IMR-90 (cell line): Measurements from ENCODE around the gene GPR39. TPM values are rescaled to one million over a fixed set of nuclear protein-coding genes. Genes with fewer than 3 reads are reported as not detected.
A peak's percentile ranks its signal among the peaks of the same experiment; 100 is the strongest.

ENCODE experiments used
- ATAC-seq: fragments of 200-7000 bp; cut with Tn5 transposase; 2 replicates; pipeline ENCODE4 v1.9.1; 2020; ENCODE audit warnings: low read depth, mild to moderate bottlenecking, moderate library complexity
- BruUV-seq: library from RNA; stranded (reverse); fragments of 400-500 nt; replicated peaks from 2 replicates; lab custom pipeline; 2021; lab: Mats Ljungman, UMichigan
- CTCF ChIA-PET: fragments of 300-600 bp; formaldehyde crosslinking; extraction: SDS; loops from one replicate; lab custom pipeline; 2021; ENCODE audit warnings: antibody characterized with exemption; lab: Yijun Ruan, JAX
- POLR2A ChIA-PET: fragments of 300-600 bp; sonication (Branson Sonifier 250); formaldehyde crosslinking; loops from one replicate; lab custom pipeline; 2022; ENCODE audit warnings: antibody characterized with exemption; ENCODE audit not compliant: unreplicated experiment; lab: Charles Lee
- DNase-seq: peaks from one replicate; pipeline ENCODE4 v3.0.0; 2013
- H2AFZ ChIP-seq: replicated peaks from 2 replicates; pipeline ENCODE3; 2013; ENCODE audit warnings: low read length, mild to moderate bottlenecking; ENCODE audit not compliant: poor library complexity
- H2AK5ac ChIP-seq: 2 replicates; pipeline ENCODE4 v1.6.1; 2013; ENCODE audit warnings: low read depth, low read length, inconsistent platforms
- H2AK9ac ChIP-seq: replicated peaks from 2 replicates; pipeline ENCODE3; 2013; ENCODE audit warnings: mild to moderate bottlenecking, low read depth, low read length, moderate library complexity; ENCODE audit not compliant: poor library complexity
- H2BK120ac ChIP-seq: 2 replicates; pipeline ENCODE4 v1.6.1; 2013; ENCODE audit warnings: low read depth, low read length, inconsistent platforms
- H2BK15ac ChIP-seq: 3 replicates; pipeline ENCODE4 v1.6.1; 2013; ENCODE audit warnings: low read depth, low read length, inconsistent platforms
- H2BK20ac ChIP-seq: 2 replicates; pipeline ENCODE4 v1.6.1; 2013; ENCODE audit warnings: low read depth, mild to moderate bottlenecking, inconsistent platforms, low read length, moderate library complexity
- H2BK5ac ChIP-seq: 2 replicates; pipeline ENCODE4 v1.6.1; 2013; ENCODE audit warnings: mild to moderate bottlenecking, low read depth, low read length, inconsistent platforms; ENCODE audit not compliant: poor library complexity, severe bottlenecking
- H3K14ac ChIP-seq: replicated peaks from 2 replicates; pipeline ENCODE4 v1.6.1; 2013; ENCODE audit warnings: low read depth, low read length, inconsistent platforms
- H3K18ac ChIP-seq: 2 replicates; pipeline ENCODE4 v1.6.1; 2013; ENCODE audit warnings: low read depth, low read length, control low read depth
- H3K23ac ChIP-seq: 2 replicates; pipeline ENCODE4 v1.6.1; 2013; ENCODE audit warnings: low read depth, low read length, inconsistent platforms
- H3K27ac ChIP-seq: 2 replicates; pipeline ENCODE4 v1.5.1; 2013; ENCODE audit warnings: mild to moderate bottlenecking, control low read depth, low read length; ENCODE audit not compliant: insufficient read depth
- H3K27me3 ChIP-seq: 2 replicates; pipeline ENCODE4 v1.6.1; 2013; ENCODE audit warnings: low read length; ENCODE audit not compliant: control insufficient read depth, insufficient read depth
- H3K36me3 ChIP-seq: 2 replicates; pipeline ENCODE4 v1.6.1; 2013; ENCODE audit warnings: low read length, mixed read lengths; ENCODE audit not compliant: control insufficient read depth, insufficient read depth
- H3K4ac ChIP-seq: 2 replicates; pipeline ENCODE4 v1.6.1; 2013; ENCODE audit warnings: low read depth, low read length, inconsistent platforms
- H3K4me1 ChIP-seq: 2 replicates; pipeline ENCODE4 v1.6.1; 2013; ENCODE audit warnings: low read length, mixed read lengths; ENCODE audit not compliant: control insufficient read depth, insufficient read depth
- H3K4me2 ChIP-seq: 2 replicates; pipeline ENCODE4 v1.6.1; 2013; ENCODE audit warnings: low read depth, mild to moderate bottlenecking, control low read depth, low read length, moderate library complexity
- H3K4me3 ChIP-seq: 2 replicates; pipeline ENCODE4 v1.5.1; 2013; ENCODE audit warnings: low read depth, mild to moderate bottlenecking, control low read depth, low read length, moderate library complexity; ENCODE audit not compliant: insufficient read depth
- H3K56ac ChIP-seq: 2 replicates; pipeline ENCODE4 v1.6.1; 2013; ENCODE audit warnings: low read length, inconsistent platforms; ENCODE audit not compliant: insufficient read depth; ENCODE audit errors: extremely low read depth
- H3K79me1 ChIP-seq, 2 experiments: 2 replicates each; pipeline ENCODE4 v1.6.1; 2013; ENCODE audit warnings: low read length in 2 of 2, inconsistent platforms in 1 of 2, low read depth in 1 of 2
- H3K9ac ChIP-seq: 2 replicates; pipeline ENCODE4 v1.6.1; 2013; ENCODE audit warnings: low read depth, low read length, control low read depth
- H3K9me1 ChIP-seq: 2 replicates; pipeline ENCODE4 v1.6.1; 2013; ENCODE audit warnings: low read length, inconsistent platforms; ENCODE audit not compliant: insufficient read depth
- H3K9me3 ChIP-seq: 2 replicates; pipeline ENCODE4 v1.6.1; 2013; ENCODE audit warnings: low read length; ENCODE audit not compliant: control insufficient read depth, insufficient read depth
- H4K20me1 ChIP-seq: 2 replicates; pipeline ENCODE4 v1.6.1; 2013; ENCODE audit warnings: low read length, inconsistent platforms; ENCODE audit not compliant: insufficient read depth
- H4K5ac ChIP-seq: 2 replicates; pipeline ENCODE4 v1.6.1; 2013; ENCODE audit warnings: mild to moderate bottlenecking, low read depth, low read length, control low read depth
- H4K8ac ChIP-seq, 2 experiments: 2 replicates each; pipeline ENCODE4 v1.6.1; 2013; ENCODE audit warnings: low read depth in 2 of 2, low read length in 2 of 2, control low read depth in 1 of 2, inconsistent platforms in 1 of 2
- H4K91ac ChIP-seq: 2 replicates; pipeline ENCODE4 v1.6.1; 2013; ENCODE audit warnings: low read depth, low read length, inconsistent platforms; ENCODE audit not compliant: insufficient read depth
- FOS ChIP-seq: fragments of 150-350 bp; IDR thresholded peaks from 2 replicates; pipeline ENCODE4 v1.6.1; 2016; ENCODE audit warnings: low read depth, low read length
- MAFK ChIP-seq: IDR thresholded peaks from 2 replicates; pipeline ENCODE4 v1.6.1; 2012; ENCODE audit warnings: low read depth, low read length, improper control_type of control experiment
- RAD21 ChIP-seq: IDR thresholded peaks from 2 replicates; pipeline ENCODE4 v1.6.1; 2012; ENCODE audit warnings: low read length, improper control_type of control experiment
- WGBS, 2 experiments: methylation state at CpG; one replicate each; pipeline versions ENCODE4 v1.1.5 to v1.1.7; 2013; ENCODE audit warnings: missing lambda C conversion rate in 2 of 2; ENCODE audit not compliant: insufficient read length in 1 of 2; ENCODE audit errors: extremely low coverage in 2 of 2; 5-methylcytosine and 5-hydroxymethylcytosine counted together
- dilution Hi-C: fragments of 300-500 bp; cut with HindIII; formaldehyde crosslinking; loops from one replicate; pipeline ENCODE4 v1.14.3; 2018; ENCODE audit warnings: low sequenced_read_pairs; ENCODE audit not compliant: unreplicated experiment
- in situ Hi-C: fragments of 300-500 bp; cut with MboI; formaldehyde crosslinking; loops from 3 replicates; pipeline ENCODE4 v1.14.3; 2019; ENCODE audit warnings: low sequenced_read_pairs, inconsistent platforms, mixed read lengths
- intact Hi-C: fragments of 100-400 bp; cut with micrococcal nuclease; formaldehyde crosslinking; loops from 2 replicates; pipeline ENCODE4 v1.10.0; 2022
- polyA plus RNA-seq, 3 experiments: library from polyadenylated mRNA; depleted of rRNA; stranded (reverse); fragments of >200 nt; gene quantifications; 2 replicates each; pipeline ENCODE4 v1.2.3, GENCODE V29; 2012; ENCODE audit warnings: low replicate concordance in 1 of 3
- total RNA-seq: library from RNA; depleted of rRNA; stranded (reverse); fragments of >200 nt; gene quantifications from 2 replicates; pipeline ENCODE4 v1.2.3, GENCODE V29; 2012

Gene GPR39
- total and polyA plus RNA-seq, 2 of the 4 experiments (the other 2 are of a cell fraction), result 4.4 to 9.0 TPM

DNA sequence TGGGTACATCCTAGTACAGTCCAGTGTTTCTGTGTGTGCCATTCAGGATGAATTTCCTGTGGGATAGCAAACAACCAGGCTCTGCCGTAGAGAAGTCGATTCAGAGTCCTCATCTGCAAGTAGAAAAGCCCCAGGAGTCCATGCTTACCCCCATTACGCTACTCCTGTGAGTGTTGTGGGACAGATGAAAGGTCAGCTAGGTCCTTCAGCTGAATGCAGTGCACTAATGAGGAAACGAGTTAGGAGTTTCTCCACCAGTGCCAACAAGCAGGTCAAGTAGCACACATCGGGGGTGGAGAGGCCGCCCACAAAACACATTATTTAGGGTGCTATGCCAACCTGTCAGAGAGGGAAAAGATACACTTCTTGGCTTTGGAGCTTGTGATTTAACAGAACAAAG is 2.5 kb upstream of the GPR39 start:
- no peak overlapping the region for H3K56ac ChIP-seq
- in situ Hi-C loops, result no loop called here
- no peak overlapping the region for H3K4me3 ChIP-seq
- H3K23ac ChIP-seq, result no peak overlapping the region; the same call in 1 of the 2 replicates
- no peaks in the 10 kb centered on the region for H3K36me3 ChIP-seq
- POLR2A ChIA-PET, result no interaction called here
- DNase-seq, result no peak
- H3K9ac ChIP-seq, result no peak overlapping the region
- no peaks in the 10 kb centered on the region for H3K27me3 ChIP-seq
- dilution Hi-C loops, result no loop called here
- H3K9me3 ChIP-seq, result no peaks in the 10 kb centered on the region
- no peak overlapping the region for H4K5ac ChIP-seq
- no peak for ATAC-seq
- H2BK15ac ChIP-seq, result no peak overlapping the region
- no peak overlapping the region for H2AK9ac ChIP-seq
- no CpG with 5 or more reads among the region's 6 CpGs for WGBS, 2 experiments
- 0 out of 2 replicates have a peak overlapping the region, but pooled peaks have one; percentile 10 for H3K14ac ChIP-seq
- H3K27ac ChIP-seq, result no peak overlapping the region
- H3K4me2 ChIP-seq, result no peak overlapping the region
- no peak for TF ChIP-seq RAD21
- no peak for TF ChIP-seq FOS
- no peak for TF ChIP-seq MAFK
- peaks cover 0 to 6% of the 10 kb centered on the region in 2 experiments; a peak in 3 of 4 replicates for H3K79me1 ChIP-seq
- peaks cover 11% of the 10 kb centered on the region for H3K9me1 ChIP-seq
- H4K8ac ChIP-seq, result no peak overlapping the region
- peak overlapping the region; percentile 21 for H2AFZ ChIP-seq
- H3K18ac ChIP-seq, result no peak overlapping the region
- intact Hi-C loops, result no loop called here
- no peak overlapping the region for H2BK5ac ChIP-seq
- BruUV-seq, result no TSS peak
- no peak overlapping the region for H2AK5ac ChIP-seq
- peaks cover 8% of the 10 kb centered on the region for H3K4me1 ChIP-seq
- no peak overlapping the region for H2BK20ac ChIP-seq
- no peaks in the 10 kb centered on the region for H4K20me1 ChIP-seq
- no peak overlapping the region for H2BK120ac ChIP-seq
- H4K91ac ChIP-seq, result peak overlapping the region; percentile 20; the same call in 1 of the 2 replicates
- CTCF ChIA-PET, result no interaction called here
- H3K4ac ChIP-seq, result peak overlapping the region; percentile 62
